GM12878 (cell line): Measurements from ENCODE around the gene KCNJ10. TPM values are rescaled to one million over a fixed set of nuclear protein-coding genes. Genes with fewer than 3 reads are reported as not detected.

Experiments used
- ATAC-seq: fragments of 200-7000 bp; cut with Tn5 transposase; 3 replicates; pipeline ENCODE4 v1.9.1; 2020; ENCODE audit warnings: mild to moderate bottlenecking, moderate library complexity
- BruUV-seq: library from RNA; stranded (reverse); fragments of 400-500 nt; replicated peaks from 2 replicates; lab custom pipeline; 2021; lab: Mats Ljungman, UMichigan
- CTCF ChIA-PET: fragments of 300-600 bp; sonication (Branson Sonifier 250); formaldehyde crosslinking; extraction: SDS; loops from one replicate; lab custom pipeline; 2021; ENCODE audit warnings: inconsistent platforms; lab: Yijun Ruan, JAX
- POLR2A ChIA-PET: fragments of 350-600 bp; formaldehyde crosslinking; extraction: SDS; loops from one replicate; lab custom pipeline; 2021; ENCODE audit warnings: inconsistent platforms; lab: Charles Lee
- RAD21 ChIA-PET: fragments of 300-600 bp; sonication (Branson Sonifier 250); formaldehyde crosslinking; loops from one replicate; lab custom pipeline; 2023; ENCODE audit warnings: antibody characterized with exemption; ENCODE audit not compliant: unreplicated experiment; lab: Charles Lee
- SMC1A ChIA-PET: fragments of 300-600 bp; sonication (Branson Sonifier 250); formaldehyde crosslinking; loops from one replicate; lab custom pipeline; 2023; ENCODE audit not compliant: unreplicated experiment, uncharacterized antibody; lab: Charles Lee
- DNase-seq: peaks from one replicate; pipeline ENCODE4 v3.0.0-alpha.2; 2011; ENCODE audit warnings: low read depth, low spot score
- FAIRE-seq: peaks from 3 replicates; lab custom pipeline; 2011; peaks lifted over from hg19 to GRCh38; lab: Jason Lieb, UNC
- H2AFZ ChIP-seq: 2 replicates; pipeline ENCODE4 v1.6.0; 2011; ENCODE audit warnings: low read depth, low read length, control low read depth; ENCODE audit not compliant: control insufficient read depth
- H3K27ac ChIP-seq: 2 replicates; pipeline ENCODE4 v1.5.1; 2011; ENCODE audit warnings: control low read depth; ENCODE audit not compliant: control insufficient read depth, insufficient read depth
- H3K27me3 ChIP-seq, 2 experiments: replicated peaks in 1 of 2; 2 replicates each; pipeline versions ENCODE4 v1.6.0 to v1.6.1; 2011; ENCODE audit warnings: low read length in 1 of 2; ENCODE audit not compliant: control insufficient read depth in 2 of 2, insufficient read depth in 2 of 2
- H3K36me3 ChIP-seq, 2 experiments: 2 replicates each; pipeline ENCODE4 v1.5.1; 2011; ENCODE audit warnings: low read length in 1 of 2; ENCODE audit not compliant: control insufficient read depth in 2 of 2, insufficient read depth in 2 of 2
- H3K4me1 ChIP-seq: 2 replicates; pipeline ENCODE4 v1.6.1; 2011; ENCODE audit warnings: mild to moderate bottlenecking, low read length, moderate library complexity, mixed read lengths; ENCODE audit not compliant: control insufficient read depth, insufficient read depth
- H3K4me2 ChIP-seq: 2 replicates; pipeline ENCODE4 v1.6.0; 2011; ENCODE audit warnings: control low read depth; ENCODE audit not compliant: control insufficient read depth, insufficient read depth
- H3K4me3 ChIP-seq: fragments of 200-600 bp; sonication (generic); 2 replicates; pipeline ENCODE4 v1.5.1; 2016
- H3K79me2 ChIP-seq: 2 replicates; pipeline ENCODE4 v1.6.0; 2011; ENCODE audit warnings: low read length; ENCODE audit not compliant: control insufficient read depth, insufficient read depth
- H3K9ac ChIP-seq: 2 replicates; pipeline ENCODE4 v1.8.0; 2011; ENCODE audit warnings: low read length, control low read depth, mixed read lengths; ENCODE audit not compliant: control insufficient read depth, insufficient read depth
- H3K9me3 ChIP-seq: replicated peaks from 3 replicates; pipeline ENCODE4 v1.5.1; 2011; ENCODE audit warnings: mild to moderate bottlenecking, low read length; ENCODE audit not compliant: control insufficient read depth, insufficient read depth
- H4K20me1 ChIP-seq: 2 replicates; pipeline ENCODE4 v1.6.0; 2011; ENCODE audit not compliant: control insufficient read depth, insufficient read depth
- ATF7 ChIP-seq: fragments of 450-650 bp; IDR thresholded peaks from 2 replicates; pipeline ENCODE4 v1.6.1; 2016; ENCODE audit warnings: low read depth, mild to moderate bottlenecking
- BCLAF1 ChIP-seq: fragments of 450-650 bp; IDR thresholded peaks from 2 replicates; pipeline ENCODE4 v1.6.1; 2017; ENCODE audit warnings: antibody characterized with exemption, mild to moderate bottlenecking, moderate library complexity
- CBX3 ChIP-seq: fragments of 200-600 bp; sonication (generic); IDR thresholded peaks from 2 replicates; pipeline ENCODE4 v1.6.1; 2016; ENCODE audit warnings: low read depth, borderline replicate concordance
- CHD1 ChIP-seq: IDR thresholded peaks from 2 replicates; pipeline ENCODE4 v1.6.1; 2012; ENCODE audit warnings: low read depth, low read length, improper control_type of control experiment
- ELK1 ChIP-seq: IDR thresholded peaks from 2 replicates; pipeline ENCODE4 v1.6.1; 2012; ENCODE audit warnings: low read depth, low read length, improper control_type of control experiment
- GABPA ChIP-seq: IDR thresholded peaks from 2 replicates; pipeline ENCODE4 v1.6.1; 2014; ENCODE audit warnings: antibody characterized with exemption, low read depth, mild to moderate bottlenecking, inconsistent platforms
- GATAD2B ChIP-seq: fragments of 450-650 bp; conservative IDR thresholded peaks from 2 replicates; pipeline ENCODE4 v1.6.1; 2017; ENCODE audit warnings: low read depth, mild to moderate bottlenecking, moderate library complexity
- HDAC2 ChIP-seq: fragments of 200-600 bp; sonication (generic); IDR thresholded peaks from 2 replicates; pipeline ENCODE4 v1.6.1; 2017
- JUNB ChIP-seq: IDR thresholded peaks from 2 replicates; pipeline ENCODE4 v1.6.1; 2016; ENCODE audit warnings: antibody characterized with exemption, mild to moderate bottlenecking
- NKRF ChIP-seq: fragments of 450-650 bp; conservative IDR thresholded peaks from 2 replicates; pipeline ENCODE4 v1.6.1; 2017; ENCODE audit warnings: mild to moderate bottlenecking, moderate library complexity
- PAX5 ChIP-seq: IDR thresholded peaks from 2 replicates; pipeline ENCODE4 v1.6.1; 2011; ENCODE audit warnings: low read depth, low read length, borderline replicate concordance
- RELB ChIP-seq: fragments of 450-650 bp; IDR thresholded peaks from 2 replicates; pipeline ENCODE4 v1.6.1; 2017; ENCODE audit warnings: low read depth, mild to moderate bottlenecking, moderate library complexity
- SMAD5 ChIP-seq: IDR thresholded peaks from 2 replicates; pipeline ENCODE4 v1.6.1; 2016; ENCODE audit warnings: antibody characterized with exemption, low read depth
- SPI1 ChIP-seq: IDR thresholded peaks from 2 replicates; pipeline ENCODE4 v1.6.1; 2011; ENCODE audit warnings: low read depth, mild to moderate bottlenecking, low read length, moderate library complexity, borderline replicate concordance; ENCODE audit not compliant: insufficient read depth
- WGBS: methylation state at CpG from one replicate; pipeline ENCODE4 v1.1.6; 2016; ENCODE audit warnings: low lambda C conversion rate; ENCODE audit not compliant: insufficient replicate concordance, insufficient coverage; ENCODE audit errors: missing lambda C conversion rate; 5-methylcytosine and 5-hydroxymethylcytosine counted together
- in situ Hi-C: fragments of 300-500 bp; cut with MboI; formaldehyde crosslinking; loops from 9 replicates; pipeline ENCODE4 v1.14.3; 2018; ENCODE audit warnings: mixed read lengths
- intact Hi-C: fragments of 100-400 bp; cut with micrococcal nuclease; formaldehyde crosslinking; loops from one replicate; pipeline ENCODE4 v1.14.2; 2022; ENCODE audit not compliant: unreplicated experiment
- polyA plus RNA-seq, 11 experiments: library from polyadenylated mRNA; depleted of rRNA in 4 of 11; unstranded in 6 of 11; stranded (reverse) in 5 of 11; fragments of >200 nt; fragmentation: Nextera tagmentation in 4 of 11; fragmentation: Illumina TruSeq in 1 of 11; extraction: Ambion mirVana in 4 of 11; extraction: Trizol in 1 of 11; gene quantifications; 1 replicate in 1 of 11; 2 replicates in 10 of 11; pipeline versions ENCODE4 v1.2.1 to v1.2.3, GENCODE V29; 2011 to 2016; ENCODE audit warnings: inconsistent platforms in 2 of 11, missing spikeins in 2 of 11, low read depth in 1 of 11
- total RNA-seq, 4 experiments: library from RNA; depleted of rRNA in 3 of 4; stranded (reverse); fragments of >200 nt in 3 of 4; fragmentation: Illumina TruSeq in 1 of 4; extraction: Trizol in 1 of 4; gene quantifications; 2 replicates each; pipeline versions ENCODE4 v1.2.1 to v1.2.3, GENCODE V29; 2013 to 2021

KCNJ10 gene
- total and polyA plus RNA-seq, 10 of the 15 experiments (the other 5 are each of a cell fraction or from before 2014, with no cell fraction given): 0.01 to 0.29 (median 0.09) TPM; not detected in 2

- TF ChIP-seq SPI1 (no peak), JUNB (no peak), CHD1 (no peak), NKRF (no peak), BCLAF1 (no peak)
Observed at GRCh38 chr1:160053548-160054365, 16.2 kb downstream of the KCNJ10 start (continued).

GRCh38 chr1:160052936-160053335, 17.0 kb downstream of the KCNJ10 start:
- no peak overlapping the region for H2AFZ ChIP-seq
- FAIRE-seq (no peak), ATAC-seq (no peak), DNase-seq (no peak)
- TF ChIP-seq RELB: no peak
- no peak for TF ChIP-seq PAX5
- no peak for TF ChIP-seq SMAD5
- no peak for TF ChIP-seq HDAC2
- TF ChIP-seq ELK1: no peak
- TF ChIP-seq GABPA: no peak
- TF ChIP-seq CBX3: no peak
- TF ChIP-seq ATF7: no peak
- TF ChIP-seq GATAD2B: no peak
- no peaks in the 10 kb centered on the region for H3K36me3 ChIP-seq
- peaks cover 3 to 8% of the 10 kb centered on the region in 2 experiments for H3K27me3 ChIP-seq
- SMC1A ChIA-PET: interaction anchor here (0.9 to 1.2 kb wide), 2 partner anchors 26 to 34 kb away, joined by 4 read pairs; no protein-coding TSS in a partner anchor
- H3K9me3 ChIP-seq: no peaks in the 10 kb centered on the region
- H3K27ac ChIP-seq: no peak overlapping the region
- H3K4me1 ChIP-seq: no peaks in the 10 kb centered on the region
- H4K20me1 ChIP-seq: no peaks in the 10 kb centered on the region
- in situ Hi-C loops (no loop called here), intact Hi-C loops (no loop called here)
- H3K4me2 ChIP-seq: no peak overlapping the region
- H3K79me2 ChIP-seq: no peaks in the 10 kb centered on the region
- no peak overlapping the region for H3K9ac ChIP-seq
- WGBS: 32% methylated on average over 6 of the region's 6 CpGs
- CTCF ChIA-PET: interaction anchor here (1.1 to 49.8 kb wide), 2 partner anchors 32 to 254 kb away, joined by 4 to 1035 read pairs; partner anchors contain the start of genes IGSF8, KCNJ10 and KCNJ9
- RAD21 ChIA-PET: no interaction called here
- BruUV-seq: no TSS peak
- H3K4me3 ChIP-seq: no peak overlapping the region
- POLR2A ChIA-PET: interaction anchor here (1.0 kb wide), 1 partner anchor 17 kb away, joined by 3 read pairs; the partner anchor contains the start of gene KCNJ10
